Transverse colon (tissue), 4 donors: ENCODE data around the gene ATF6. TPM values are rescaled to one million over a fixed set of nuclear protein-coding genes. Genes with fewer than 3 reads are reported as not detected.
"Not testable (repeated sequence)": the region's sequence is repeated elsewhere in the genome, so short reads cannot be mapped to it uniquely, and the experiment has no call there.

ENCODE experiments used
- DNase-seq: peaks from one replicate; pipeline ENCODE4 v3.0.0-alpha.2; 2019
- H3K27ac ChIP-seq, 4 donors: fragments of 200-600 bp; sonication (generic); 2 replicates each; pipeline ENCODE4 v1.5.1; 2016 to 2018; ENCODE audit warnings: inconsistent platforms in 4 of 4
- H3K27me3 ChIP-seq: fragments of 200-600 bp; sonication (generic); 2 replicates; pipeline ENCODE4 v1.5.1; 2017; ENCODE audit warnings: inconsistent platforms
- H3K36me3 ChIP-seq, 4 donors: fragments of 200-600 bp; sonication (generic); 2 replicates each; pipeline ENCODE4 v1.5.1; 2017 to 2019; ENCODE audit warnings: inconsistent platforms in 4 of 4
- H3K4me1 ChIP-seq, 4 donors: fragments of 200-600 bp; sonication (generic); 2 replicates each; pipeline ENCODE4 v1.5.1; 2017 to 2020; ENCODE audit warnings: inconsistent platforms in 4 of 4
- H3K4me3 ChIP-seq, 4 donors: fragments of 200-600 bp; sonication (generic); 1 replicate in 1 of 4; 2 replicates in 3 of 4; pipeline versions ENCODE4 v1.5.1 to v1.6.1; 2017 to 2019; ENCODE audit warnings: inconsistent platforms in 4 of 4
- H3K9me3 ChIP-seq, 2 donors: fragments of 200-600 bp; sonication (generic); 2 replicates each; pipeline ENCODE4 v1.5.1; 2017 to 2019; ENCODE audit warnings: inconsistent platforms in 2 of 2
- EP300 ChIP-seq: sonication (generic); formaldehyde crosslinking; IDR thresholded peaks from one replicate; pipeline ENCODE4 v1.6.1; 2017; ENCODE audit warnings: antibody characterized with exemption, low read depth
- POLR2A ChIP-seq: fragments of 450-650 bp; IDR thresholded peaks from one replicate; pipeline ENCODE4 v1.6.1; 2016; ENCODE audit warnings: antibody characterized with exemption, mild to moderate bottlenecking, moderate library complexity
- POLR2AphosphoS5 ChIP-seq, 3 donors: sonication (generic); formaldehyde crosslinking; IDR thresholded peaks; one replicate each; pipeline ENCODE4 v1.6.1; 2016; ENCODE audit warnings: antibody characterized with exemption in 3 of 3
- WGBS, 2 donors: methylation state at CpG; one replicate each; pipeline ENCODE4 v1.1.5; 2018; ENCODE audit warnings: low coverage in 1 of 2; 5-methylcytosine and 5-hydroxymethylcytosine counted together
- in situ Hi-C, 4 donors: fragments of 200-750 bp; cut with MboI; loops; one replicate each; pipeline versions ENCODE4 v1.15.0 to v1.15.1; 2017; ENCODE audit warnings: low sequenced_read_pairs in 3 of 4, low pct_ligation_motif_present in 1 of 4, low pct_unique_long_range_greater_than_20kb in 1 of 4
- intact Hi-C: fragments of 100-400 bp; cut with DNase I; formaldehyde crosslinking; loops from one replicate; pipeline ENCODE4 v1.15.1; 2023; ENCODE audit warnings: low total_unique reads
- total RNA-seq, 4 donors: library from RNA; depleted of rRNA; stranded (reverse); fragments of >200 nt; gene quantifications; one replicate each; pipeline ENCODE4 v1.1.0, GENCODE V29; 2016
- TF ChIP-seq, protein P1 (sequence below), 5 experiments: fragments of 200-600 bp in 3 of 5; fragments of 450-650 bp in 2 of 5; sonication (generic) in 3 of 5; IDR thresholded peaks; 1 replicate in 2 of 5; 2 replicates in 3 of 5; pipeline ENCODE4 v1.5.1; 2016 to 2017; ENCODE audit warnings: antibody characterized with exemption in 5 of 5, inconsistent platforms in 3 of 5, mild to moderate bottlenecking in 2 of 5, moderate library complexity in 1 of 5

Gene ATF6
- total RNA-seq, 4 donors from 2014 or later = 10.8 to 45.8 (median 23.0) TPM

DNA sequence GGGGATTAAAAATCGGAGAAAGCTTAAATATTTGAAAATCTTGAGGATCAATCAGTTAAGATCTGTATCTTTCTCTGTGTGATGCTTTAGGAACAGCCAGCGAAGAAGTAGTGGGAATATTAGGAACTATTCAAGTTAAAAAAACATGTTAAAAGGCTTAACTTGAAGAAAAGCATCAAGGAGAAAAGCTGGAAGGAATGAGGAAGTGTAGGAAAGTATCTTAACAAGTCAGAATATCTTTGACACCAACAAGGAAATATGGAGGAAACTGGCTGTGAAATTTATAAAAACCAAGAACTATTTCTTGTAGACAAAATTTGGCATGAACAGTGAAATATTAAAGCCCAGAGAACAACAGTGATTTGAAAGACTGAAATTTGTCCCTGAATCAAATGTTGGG, 60.4 kb downstream of the ATF6 start:
- Histone ChIP-seq H3K9me3 (no peaks in the 10 kb centered on the region), H3K4me3 (no peak overlapping the region), H3K27ac (no peak overlapping the region), H3K27me3 (no peaks in the 10 kb centered on the region), H3K36me3 (peaks cover 0 to 25% (median 0%) of the 10 kb centered on the region in 4 donors), H3K4me1 (no peaks in the 10 kb centered on the region)
- 97 to 100% methylated on average over 2 of the region's 2 CpGs for WGBS, 2 donors
- TF ChIP-seq POLR2A (no peak), POLR2AphosphoS5 (IDR thresholded peaks at IDR 0.05) (no peak), EP300 (no peak)
- TF ChIP-seq, protein P1, sequence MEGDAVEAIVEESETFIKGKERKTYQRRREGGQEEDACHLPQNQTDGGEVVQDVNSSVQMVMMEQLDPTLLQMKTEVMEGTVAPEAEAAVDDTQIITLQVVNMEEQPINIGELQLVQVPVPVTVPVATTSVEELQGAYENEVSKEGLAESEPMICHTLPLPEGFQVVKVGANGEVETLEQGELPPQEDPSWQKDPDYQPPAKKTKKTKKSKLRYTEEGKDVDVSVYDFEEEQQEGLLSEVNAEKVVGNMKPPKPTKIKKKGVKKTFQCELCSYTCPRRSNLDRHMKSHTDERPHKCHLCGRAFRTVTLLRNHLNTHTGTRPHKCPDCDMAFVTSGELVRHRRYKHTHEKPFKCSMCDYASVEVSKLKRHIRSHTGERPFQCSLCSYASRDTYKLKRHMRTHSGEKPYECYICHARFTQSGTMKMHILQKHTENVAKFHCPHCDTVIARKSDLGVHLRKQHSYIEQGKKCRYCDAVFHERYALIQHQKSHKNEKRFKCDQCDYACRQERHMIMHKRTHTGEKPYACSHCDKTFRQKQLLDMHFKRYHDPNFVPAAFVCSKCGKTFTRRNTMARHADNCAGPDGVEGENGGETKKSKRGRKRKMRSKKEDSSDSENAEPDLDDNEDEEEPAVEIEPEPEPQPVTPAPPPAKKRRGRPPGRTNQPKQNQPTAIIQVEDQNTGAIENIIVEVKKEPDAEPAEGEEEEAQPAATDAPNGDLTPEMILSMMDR (IDR thresholded peaks at IDR 0.05) = no peak
- in situ Hi-C loops (no loop called here), intact Hi-C loops (no loop called here)
- no peak for DNase-seq

DNA sequence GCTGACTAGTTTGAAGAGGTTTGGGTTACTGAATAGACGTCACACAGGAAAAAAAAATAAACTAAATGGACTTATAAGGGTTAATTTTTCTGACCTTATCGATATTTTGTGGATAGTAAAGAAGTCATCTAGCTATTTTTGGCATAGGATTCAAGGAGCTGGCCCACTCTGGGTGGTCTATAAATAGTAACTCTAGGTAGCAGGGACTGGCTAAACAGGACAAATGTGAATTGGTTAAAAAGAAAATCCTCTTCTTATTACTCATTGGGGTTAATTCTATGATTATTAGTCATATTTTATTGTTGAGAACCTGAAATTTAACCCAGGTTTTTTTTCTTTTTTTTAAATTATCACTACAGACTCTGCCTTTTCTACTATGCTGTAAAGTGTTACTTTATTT, 61.7 kb downstream of the ATF6 start:
- Histone ChIP-seq H3K9me3 (no peaks in the 10 kb centered on the region), H3K4me1 (no peaks in the 10 kb centered on the region), H3K27ac (no peak overlapping the region), H3K27me3 (no peaks in the 10 kb centered on the region), H3K4me3 (no peak overlapping the region), H3K36me3 (peaks cover 0 to 12% (median 0%) of the 10 kb centered on the region in 4 donors)
- TF ChIP-seq EP300 (no peak), POLR2AphosphoS5 (IDR thresholded peaks at IDR 0.05) (no peak), POLR2A (no peak)
- TF ChIP-seq, protein P1 (IDR thresholded peaks at IDR 0.05) = no peak
- in situ Hi-C loops (no loop called here), intact Hi-C loops (no loop called here)
- WGBS, 2 donors = 81 to 88% methylated on average over 2 of the region's 2 CpGs
- no peak for DNase-seq

- H3K27me3 ChIP-seq, H3K27ac ChIP-seq, H3K9me3 ChIP-seq, H3K36me3 ChIP-seq, H3K4me1 ChIP-seq, DNase-seq, intact Hi-C loops, H3K4me3 ChIP-seq, in situ Hi-C loops: not testable (repeated sequence)
- WGBS, 2 donors = 86 to 87% methylated on average over 1 to 10 of the region's 10 CpGs
Measured at GRCh38 chr1:161832299-161832907, 66.3 kb downstream of the ATF6 start.

- Histone ChIP-seq H3K9me3 (no peaks in the 10 kb centered on the region), H3K36me3 (no peaks in the 10 kb centered on the region), H3K4me1 (no peaks in the 10 kb centered on the region), H3K27me3 (no peaks in the 10 kb centered on the region), H3K27ac (no peak overlapping the region), H3K4me3 (no peak overlapping the region)
- intact Hi-C loops (no loop called here), in situ Hi-C loops (no loop called here)
- WGBS, 2 donors = 57 to 83% methylated on average over 1 to 2 of the region's 2 CpGs
- DNase-seq = no peak
- TF ChIP-seq POLR2AphosphoS5 (IDR thresholded peaks at IDR 0.05) (no peak), EP300 (no peak), POLR2A (no peak)
- TF ChIP-seq, protein P1 (IDR thresholded peaks at IDR 0.05) = no peak
Measured at GRCh38 chr1:161834967-161835550, 68.9 kb downstream of the ATF6 start.

DNA sequence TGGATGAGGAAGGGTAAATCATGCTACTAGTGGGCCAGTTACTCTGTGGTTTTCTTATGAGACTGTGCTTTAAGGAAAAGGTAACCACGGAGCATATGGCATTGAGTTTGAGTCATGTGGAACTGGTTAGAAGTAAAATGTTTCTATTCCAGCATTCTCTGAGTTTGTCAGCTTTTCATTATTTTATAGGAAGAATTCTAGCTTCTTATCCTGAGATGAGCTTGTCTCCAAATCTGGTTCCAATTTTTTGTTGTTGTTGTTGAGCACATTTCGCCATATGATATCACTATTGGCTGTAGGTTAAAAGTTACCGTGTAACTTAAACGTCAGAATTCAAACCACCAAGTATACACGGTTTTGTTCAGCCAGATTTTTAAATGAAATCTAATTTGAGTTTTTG, 69.9 kb downstream of the ATF6 start:
- H3K27me3 ChIP-seq = no peaks in the 10 kb centered on the region
- H3K36me3 ChIP-seq = no peaks in the 10 kb centered on the region
- no peak overlapping the region for H3K4me3 ChIP-seq
- 83 to 88% methylated on average over 5 of the region's 5 CpGs for WGBS, 2 donors
- no peaks in the 10 kb centered on the region for H3K9me3 ChIP-seq
- no peak for DNase-seq
- intact Hi-C loops = no loop called here
- H3K27ac ChIP-seq = no peak overlapping the region
- TF ChIP-seq POLR2AphosphoS5 (IDR thresholded peaks at IDR 0.05) (no peak), POLR2A (no peak), EP300 (no peak)
- TF ChIP-seq, protein P1 (IDR thresholded peaks at IDR 0.05) = no peak
- in situ Hi-C loops = no loop called here
- no peaks in the 10 kb centered on the region for H3K4me1 ChIP-seq
